ENCODE data around the gene THAP11.
"Not testable (repeated sequence)": the region's sequence is repeated elsewhere in the genome, so short reads cannot be mapped to it uniquely, and the experiment has no call there.

DNA sequence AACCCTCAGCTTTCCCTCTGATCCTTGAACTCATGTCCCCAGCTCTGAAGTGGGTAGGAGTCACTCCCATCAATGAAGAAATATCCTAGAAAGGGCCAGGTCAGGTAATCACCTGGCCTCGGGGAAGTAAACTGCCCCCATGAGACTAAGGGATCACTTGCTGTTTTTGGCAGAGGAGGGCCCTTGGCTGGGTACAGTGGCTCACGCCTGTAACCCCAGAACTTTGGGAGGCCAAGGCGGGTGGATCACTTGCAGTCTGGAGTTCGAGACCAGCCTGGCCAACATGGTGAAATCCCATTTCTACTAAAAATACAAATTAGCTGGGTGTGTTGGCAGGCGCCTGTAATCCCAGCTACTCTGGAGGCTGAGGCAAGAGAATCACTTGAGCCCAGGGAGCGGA is 21.9 kb downstream of the THAP11 start:
- TF ChIP-seq, protein P1, sequence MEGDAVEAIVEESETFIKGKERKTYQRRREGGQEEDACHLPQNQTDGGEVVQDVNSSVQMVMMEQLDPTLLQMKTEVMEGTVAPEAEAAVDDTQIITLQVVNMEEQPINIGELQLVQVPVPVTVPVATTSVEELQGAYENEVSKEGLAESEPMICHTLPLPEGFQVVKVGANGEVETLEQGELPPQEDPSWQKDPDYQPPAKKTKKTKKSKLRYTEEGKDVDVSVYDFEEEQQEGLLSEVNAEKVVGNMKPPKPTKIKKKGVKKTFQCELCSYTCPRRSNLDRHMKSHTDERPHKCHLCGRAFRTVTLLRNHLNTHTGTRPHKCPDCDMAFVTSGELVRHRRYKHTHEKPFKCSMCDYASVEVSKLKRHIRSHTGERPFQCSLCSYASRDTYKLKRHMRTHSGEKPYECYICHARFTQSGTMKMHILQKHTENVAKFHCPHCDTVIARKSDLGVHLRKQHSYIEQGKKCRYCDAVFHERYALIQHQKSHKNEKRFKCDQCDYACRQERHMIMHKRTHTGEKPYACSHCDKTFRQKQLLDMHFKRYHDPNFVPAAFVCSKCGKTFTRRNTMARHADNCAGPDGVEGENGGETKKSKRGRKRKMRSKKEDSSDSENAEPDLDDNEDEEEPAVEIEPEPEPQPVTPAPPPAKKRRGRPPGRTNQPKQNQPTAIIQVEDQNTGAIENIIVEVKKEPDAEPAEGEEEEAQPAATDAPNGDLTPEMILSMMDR (IDR thresholded peaks at IDR 0.05), result not testable (repeated sequence)
- not testable (repeated sequence) for TF ChIP-seq POLR2A, POLR2AphosphoS5 (IDR thresholded peaks at IDR 0.05)
